ENCODE measurements around the gene ABCD1. TPM values are rescaled to one million over a fixed set of nuclear protein-coding genes. Genes with fewer than 3 reads are reported as not detected.
"Not testable (repeated sequence)": the region's sequence is repeated elsewhere in the genome, so short reads cannot be mapped to it uniquely, and the experiment has no call there.

The ABCD1 gene
- total RNA-seq, result 15.4 to 18.3 TPM (median 15.4 TPM) in 3 replicates

DNA sequence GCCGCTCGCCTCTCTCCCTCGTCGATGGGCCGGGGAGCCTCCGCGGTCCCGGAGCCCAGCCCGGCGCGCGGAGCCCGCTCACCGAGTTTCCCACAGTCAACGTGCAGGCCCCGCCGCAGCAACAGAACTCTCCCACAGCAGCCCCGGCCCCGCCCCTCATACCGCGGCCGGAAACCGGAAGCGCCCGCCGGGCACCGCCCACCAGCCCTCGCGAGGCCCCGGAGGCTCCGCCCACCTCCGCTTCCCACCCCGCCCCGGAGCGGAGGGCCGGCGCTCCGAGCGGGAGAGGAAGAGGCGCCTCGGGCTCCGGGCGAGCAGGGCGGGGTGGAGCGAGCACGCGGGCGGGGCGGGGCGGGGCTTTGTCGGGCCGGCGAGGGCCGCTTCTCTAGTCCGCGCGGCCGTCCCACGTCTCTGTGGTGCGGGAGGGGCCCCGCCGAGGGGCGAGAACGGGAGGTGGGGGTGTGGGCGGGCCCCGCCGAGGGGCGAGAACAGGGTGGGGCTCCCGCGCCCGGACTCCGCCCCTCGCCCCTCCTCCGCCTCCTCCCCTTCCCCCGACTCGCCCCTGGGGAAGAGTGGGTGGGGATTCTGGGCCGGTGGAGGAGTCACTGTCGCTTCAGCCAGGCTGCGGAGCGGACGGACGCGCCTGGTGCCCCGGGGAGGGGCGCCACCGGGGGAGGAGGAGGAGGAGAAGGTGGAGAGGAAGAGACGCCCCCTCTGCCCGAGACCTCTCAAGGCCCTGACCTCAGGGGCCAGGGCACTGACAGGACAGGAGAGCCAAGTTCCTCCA is at the start of gene ABCD1, which contains the start of gene BCAP31:
Gene ABCD1, plus strand, starts transcription at position 605 of the 787 bp plus-strand sequence. CDS start 411 bp downstream, outside the sequence.
Gene BCAP31, minus strand, starts transcription at position 136 of the 787 bp plus-strand sequence. CDS start 1,143 bp downstream, outside the sequence.
- no peaks in the 10 kb centered on the region for H3K9me3 Mint-ChIP-seq
- peak within 1 kb of the TSS; percentile 93 for H3K27ac Mint-ChIP-seq
- no peaks in the 10 kb centered on the region for H3K27me3 Mint-ChIP-seq (ENCODE audit: low read depth)
- TF ChIP-seq, protein P1, sequence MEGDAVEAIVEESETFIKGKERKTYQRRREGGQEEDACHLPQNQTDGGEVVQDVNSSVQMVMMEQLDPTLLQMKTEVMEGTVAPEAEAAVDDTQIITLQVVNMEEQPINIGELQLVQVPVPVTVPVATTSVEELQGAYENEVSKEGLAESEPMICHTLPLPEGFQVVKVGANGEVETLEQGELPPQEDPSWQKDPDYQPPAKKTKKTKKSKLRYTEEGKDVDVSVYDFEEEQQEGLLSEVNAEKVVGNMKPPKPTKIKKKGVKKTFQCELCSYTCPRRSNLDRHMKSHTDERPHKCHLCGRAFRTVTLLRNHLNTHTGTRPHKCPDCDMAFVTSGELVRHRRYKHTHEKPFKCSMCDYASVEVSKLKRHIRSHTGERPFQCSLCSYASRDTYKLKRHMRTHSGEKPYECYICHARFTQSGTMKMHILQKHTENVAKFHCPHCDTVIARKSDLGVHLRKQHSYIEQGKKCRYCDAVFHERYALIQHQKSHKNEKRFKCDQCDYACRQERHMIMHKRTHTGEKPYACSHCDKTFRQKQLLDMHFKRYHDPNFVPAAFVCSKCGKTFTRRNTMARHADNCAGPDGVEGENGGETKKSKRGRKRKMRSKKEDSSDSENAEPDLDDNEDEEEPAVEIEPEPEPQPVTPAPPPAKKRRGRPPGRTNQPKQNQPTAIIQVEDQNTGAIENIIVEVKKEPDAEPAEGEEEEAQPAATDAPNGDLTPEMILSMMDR (IDR thresholded peaks at IDR 0.05; ENCODE audit: unreplicated experiment), result no peak
- peaks cover 18% of the 10 kb centered on the region for H3K4me1 Mint-ChIP-seq
- peaks cover 4% of the 10 kb centered on the region for H3K36me3 Mint-ChIP-seq
- DNase-seq (ENCODE audit: low spot score in 2 of 2, unreplicated experiment in 2 of 2), result peak; percentile 83 to 92
- H3K4me3 Mint-ChIP-seq, result peak within 1 kb of the TSS; percentile 79

DNA sequence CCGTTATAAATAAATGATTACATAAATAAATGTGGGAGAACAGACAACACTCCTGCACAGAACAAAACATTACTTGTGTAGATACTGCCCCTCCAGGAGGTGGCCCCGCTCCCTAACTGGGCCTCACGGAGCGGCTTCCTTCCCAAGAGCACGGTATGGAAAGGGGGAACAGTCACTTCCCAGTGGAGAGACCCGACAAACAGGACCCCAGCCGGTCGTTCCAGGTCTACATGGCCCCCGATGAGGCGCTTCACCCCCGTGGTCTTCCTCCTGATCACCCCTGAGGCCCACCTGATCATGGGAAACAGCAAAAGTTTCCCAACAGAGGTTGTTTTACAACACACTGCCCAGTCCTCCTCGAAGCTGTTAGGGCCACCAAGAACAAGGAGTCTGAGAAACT is 43.5 kb upstream of the ABCD1 start:
- TF ChIP-seq, protein P1 (IDR thresholded peaks at IDR 0.05; ENCODE audit: unreplicated experiment), result no peak
- Mint-ChIP-seq H3K4me1 (peaks cover 3% of the 10 kb centered on the region), H3K27ac (no peak overlapping the region), H3K27me3 (ENCODE audit: low read depth) (no peaks in the 10 kb centered on the region), H3K9me3 (peaks cover 13% of the 10 kb centered on the region), H3K36me3 (peaks cover 2% of the 10 kb centered on the region), H3K4me3 (no peak overlapping the region)
- DNase-seq (ENCODE audit: low spot score in 2 of 2, unreplicated experiment in 2 of 2), result no peak

DNA sequence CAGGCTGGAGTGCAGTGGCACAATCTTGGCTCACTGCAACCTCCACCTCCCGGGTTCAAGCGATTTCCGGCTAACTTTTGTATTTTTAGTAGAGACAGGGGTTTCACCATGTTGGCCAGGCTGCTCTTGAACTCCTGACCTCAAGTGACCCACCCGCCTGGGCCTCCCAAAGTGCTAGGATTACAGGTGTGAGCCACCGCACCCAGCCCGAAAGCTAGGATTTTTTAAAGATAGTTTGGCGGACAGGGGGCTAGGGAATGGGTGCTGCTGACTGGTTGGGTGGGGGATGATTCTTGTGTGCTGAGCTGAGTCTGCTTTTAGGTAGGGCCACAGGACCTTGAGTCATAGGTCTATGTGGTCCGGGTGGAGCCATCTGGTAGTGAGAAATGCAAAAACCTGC is 41.2 kb upstream of the ABCD1 start:
- H3K4me1 Mint-ChIP-seq; DNase-seq (ENCODE audit: low spot score in 2 of 2, unreplicated experiment in 2 of 2); H3K36me3 Mint-ChIP-seq; H3K27me3 Mint-ChIP-seq (ENCODE audit: low read depth); H3K27ac Mint-ChIP-seq; H3K4me3 Mint-ChIP-seq: not testable (repeated sequence)
- peaks cover 13% of the 10 kb centered on the region for H3K9me3 Mint-ChIP-seq

DNA sequence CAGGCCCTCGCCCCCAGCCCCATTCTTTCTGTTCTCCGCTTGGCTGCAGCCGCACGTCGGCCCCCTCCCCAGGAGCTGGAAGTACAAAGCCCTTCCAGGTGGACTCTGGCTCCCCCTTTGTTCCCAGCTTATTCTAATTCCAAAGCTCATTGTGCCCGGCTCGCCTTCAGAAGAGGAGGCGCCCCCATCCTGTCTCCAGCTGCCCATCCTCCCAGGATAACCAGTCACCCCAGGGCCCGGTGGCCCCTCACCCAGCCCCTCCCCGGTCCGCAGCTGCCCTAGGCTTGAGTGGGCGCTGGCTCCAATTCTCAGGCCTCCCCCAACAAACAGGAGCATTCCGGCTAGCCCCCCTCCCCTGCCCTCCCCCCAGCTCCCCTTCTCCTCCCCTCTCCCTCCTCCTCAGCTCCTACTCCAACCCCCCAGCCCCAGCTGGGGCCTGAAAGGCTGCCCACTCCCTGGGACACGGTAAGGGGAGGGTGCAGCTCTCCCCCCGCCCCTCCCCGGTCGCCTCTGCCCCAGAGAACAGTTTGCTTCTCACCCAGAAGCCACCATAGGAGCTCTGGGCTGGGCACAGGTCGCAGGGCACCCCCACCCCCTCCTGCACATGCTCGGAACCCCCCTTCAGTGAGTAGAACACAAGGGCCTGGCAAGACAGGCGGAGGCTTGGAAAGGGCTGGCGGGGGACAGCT is 40.0 kb upstream of the ABCD1 start:
- H3K9me3 Mint-ChIP-seq, result peaks cover 13% of the 10 kb centered on the region
- no peak overlapping the region for H3K4me3 Mint-ChIP-seq
- no peak for DNase-seq (ENCODE audit: low spot score in 2 of 2, unreplicated experiment in 2 of 2)
- TF ChIP-seq, protein P1 (IDR thresholded peaks at IDR 0.05; ENCODE audit: unreplicated experiment), result no peak
- H3K27me3 Mint-ChIP-seq (ENCODE audit: low read depth), result no peaks in the 10 kb centered on the region
- peaks cover 9% of the 10 kb centered on the region for H3K4me1 Mint-ChIP-seq
- H3K36me3 Mint-ChIP-seq, result peaks cover 2% of the 10 kb centered on the region
- no peak overlapping the region for H3K27ac Mint-ChIP-seq

DNA sequence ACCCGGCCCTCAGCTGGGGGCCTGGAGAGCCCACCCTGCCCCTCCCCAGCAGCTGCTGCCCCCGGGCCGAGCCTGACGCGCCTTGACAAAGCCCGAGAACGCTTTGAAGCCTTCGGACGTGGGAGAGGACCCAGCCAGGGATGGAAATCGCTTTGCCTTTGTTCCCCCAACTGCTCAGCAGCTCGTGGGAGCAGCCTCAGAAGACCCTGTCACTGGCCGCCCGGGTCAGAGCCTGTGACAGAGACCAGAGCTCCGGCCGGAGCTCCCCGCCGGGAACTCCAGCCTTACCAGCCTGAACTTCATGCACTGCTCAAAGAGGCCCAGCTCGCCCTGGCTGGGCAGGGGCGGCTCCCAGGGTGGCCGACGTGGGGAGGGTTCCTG is 39.5 kb upstream of the ABCD1 start:
- peaks cover 9% of the 10 kb centered on the region for H3K4me1 Mint-ChIP-seq
- no peak for DNase-seq (ENCODE audit: low spot score in 2 of 2, unreplicated experiment in 2 of 2)
- H3K9me3 Mint-ChIP-seq, result peaks cover 10% of the 10 kb centered on the region
- H3K36me3 Mint-ChIP-seq, result peaks cover 2% of the 10 kb centered on the region
- no peaks in the 10 kb centered on the region for H3K27me3 Mint-ChIP-seq (ENCODE audit: low read depth)
- no peak overlapping the region for H3K4me3 Mint-ChIP-seq
- no peak overlapping the region for H3K27ac Mint-ChIP-seq
- TF ChIP-seq, protein P1 (IDR thresholded peaks at IDR 0.05; ENCODE audit: unreplicated experiment), result no peak

Data from mesothelial cell of epicardium (in vitro differentiated cells).